ENCODE measurements around the gene LEFTY2.
"Not testable (repeated sequence)": the region's sequence is repeated elsewhere in the genome, so short reads cannot be mapped to it uniquely, and the experiment has no call there.

The LEFTY2 gene

GRCh38 chr1:225972344-225973152 lies 31.5 kb upstream of the LEFTY2 start:
- no peak overlapping the region for H3K4me3 ChIP-seq (ENCODE audit: low read length)
- H3K9me3 ChIP-seq (ENCODE audit: control insufficient read depth, insufficient read depth, low read length), result no peaks in the 10 kb centered on the region
- H3K4me1 ChIP-seq (ENCODE audit: control insufficient read depth, insufficient read depth, low read length), result no peaks in the 10 kb centered on the region
- H3K27ac ChIP-seq (ENCODE audit: low read length), result no peak overlapping the region
- WGBS (ENCODE audit: insufficient coverage, insufficient read length), result no CpG with 5 or more reads among the region's 15 CpGs
- no peak for DNase-seq (ENCODE audit: low read depth, low spot score)
- no peaks in the 10 kb centered on the region for H3K36me3 ChIP-seq (ENCODE audit: control insufficient read depth, insufficient read depth, low read length)
- H3K27me3 ChIP-seq (ENCODE audit: control insufficient read depth, insufficient read depth, low read length), result no peaks in the 10 kb centered on the region

GRCh38 chr1:225970592-225971157 lies 29.7 kb upstream of the LEFTY2 start:
- DNase-seq (ENCODE audit: low read depth, low spot score); H3K27ac ChIP-seq (ENCODE audit: low read length); H3K36me3 ChIP-seq (ENCODE audit: control insufficient read depth, insufficient read depth, low read length); H3K4me1 ChIP-seq (ENCODE audit: control insufficient read depth, insufficient read depth, low read length); H3K9me3 ChIP-seq (ENCODE audit: control insufficient read depth, insufficient read depth, low read length); H3K4me3 ChIP-seq (ENCODE audit: low read length); H3K27me3 ChIP-seq (ENCODE audit: control insufficient read depth, insufficient read depth, low read length): not testable (repeated sequence)
- no CpG with 5 or more reads among the region's 16 CpGs for WGBS (ENCODE audit: insufficient coverage, insufficient read length)

GRCh38 chr1:225969751-225970150 lies 28.7 kb upstream of the LEFTY2 start:
- not testable (repeated sequence) for H3K4me3 ChIP-seq (ENCODE audit: low read length); DNase-seq (ENCODE audit: low read depth, low spot score); H3K27me3 ChIP-seq (ENCODE audit: control insufficient read depth, insufficient read depth, low read length); H3K27ac ChIP-seq (ENCODE audit: low read length); H3K36me3 ChIP-seq (ENCODE audit: control insufficient read depth, insufficient read depth, low read length); H3K4me1 ChIP-seq (ENCODE audit: control insufficient read depth, insufficient read depth, low read length); H3K9me3 ChIP-seq (ENCODE audit: control insufficient read depth, insufficient read depth, low read length)
- no CpG with 5 or more reads among the region's 28 CpGs for WGBS (ENCODE audit: insufficient coverage, insufficient read length)

- Histone ChIP-seq H3K4me3 (ENCODE audit: low read length) (no peak overlapping the region), H3K4me1 (ENCODE audit: control insufficient read depth, insufficient read depth, low read length) (no peaks in the 10 kb centered on the region), H3K27me3 (ENCODE audit: control insufficient read depth, insufficient read depth, low read length) (no peaks in the 10 kb centered on the region), H3K27ac (ENCODE audit: low read length) (no peak overlapping the region), H3K9me3 (ENCODE audit: control insufficient read depth, insufficient read depth, low read length) (no peaks in the 10 kb centered on the region), H3K36me3 (ENCODE audit: control insufficient read depth, insufficient read depth, low read length) (no peaks in the 10 kb centered on the region)
- no CpG with 5 or more reads among the region's 5 CpGs for WGBS (ENCODE audit: insufficient coverage, insufficient read length)
- DNase-seq (ENCODE audit: low read depth, low spot score), result no peak
These were observed 24.2 kb upstream of the LEFTY2 start for GRCh38 chr1:225965231-225965630.

- no peaks in the 10 kb centered on the region for H3K27me3 ChIP-seq (ENCODE audit: control insufficient read depth, insufficient read depth, low read length)
- WGBS (ENCODE audit: insufficient coverage, insufficient read length), result no CpG with 5 or more reads among the region's 15 CpGs
- H3K36me3 ChIP-seq (ENCODE audit: control insufficient read depth, insufficient read depth, low read length), result no peaks in the 10 kb centered on the region
- no peak for DNase-seq (ENCODE audit: low read depth, low spot score)
- H3K4me1 ChIP-seq (ENCODE audit: control insufficient read depth, insufficient read depth, low read length), result no peaks in the 10 kb centered on the region
- no peaks in the 10 kb centered on the region for H3K9me3 ChIP-seq (ENCODE audit: control insufficient read depth, insufficient read depth, low read length)
- no peak overlapping the region for H3K27ac ChIP-seq (ENCODE audit: low read length)
- H3K4me3 ChIP-seq (ENCODE audit: low read length), result no peak overlapping the region
These were observed 22.9 kb upstream of the LEFTY2 start for GRCh38 chr1:225963735-225964530.

GRCh38 chr1:225962440-225962975 lies 21.5 kb upstream of the LEFTY2 start:
- Histone ChIP-seq H3K4me3 (ENCODE audit: low read length) (no peak overlapping the region), H3K27ac (ENCODE audit: low read length) (no peak overlapping the region), H3K27me3 (ENCODE audit: control insufficient read depth, insufficient read depth, low read length) (no peaks in the 10 kb centered on the region), H3K4me1 (ENCODE audit: control insufficient read depth, insufficient read depth, low read length) (no peaks in the 10 kb centered on the region), H3K9me3 (ENCODE audit: control insufficient read depth, insufficient read depth, low read length) (no peaks in the 10 kb centered on the region), H3K36me3 (ENCODE audit: control insufficient read depth, insufficient read depth, low read length) (no peaks in the 10 kb centered on the region)
- WGBS (ENCODE audit: insufficient coverage, insufficient read length), result no CpG with 5 or more reads among the region's 21 CpGs
- DNase-seq (ENCODE audit: low read depth, low spot score), result no peak

- Histone ChIP-seq H3K27me3 (ENCODE audit: control insufficient read depth, insufficient read depth, low read length) (no peaks in the 10 kb centered on the region), H3K36me3 (ENCODE audit: control insufficient read depth, insufficient read depth, low read length) (no peaks in the 10 kb centered on the region), H3K27ac (ENCODE audit: low read length) (no peak overlapping the region), H3K9me3 (ENCODE audit: control insufficient read depth, insufficient read depth, low read length) (no peaks in the 10 kb centered on the region), H3K4me1 (ENCODE audit: control insufficient read depth, insufficient read depth, low read length) (no peaks in the 10 kb centered on the region), H3K4me3 (ENCODE audit: low read length) (no peak overlapping the region)
- no peak for DNase-seq (ENCODE audit: low read depth, low spot score)
- no CpG with 5 or more reads among the region's 20 CpGs for WGBS (ENCODE audit: insufficient coverage, insufficient read length)
These were observed 20.8 kb upstream of the LEFTY2 start for GRCh38 chr1:225961659-225962439.

- no peak for DNase-seq (ENCODE audit: low read depth, low spot score)
- no CpG with 5 or more reads among the region's 3 CpGs for WGBS (ENCODE audit: insufficient coverage, insufficient read length)
- no peaks in the 10 kb centered on the region for H3K36me3 ChIP-seq (ENCODE audit: control insufficient read depth, insufficient read depth, low read length)
- no peak overlapping the region for H3K4me3 ChIP-seq (ENCODE audit: low read length)
- H3K27me3 ChIP-seq (ENCODE audit: control insufficient read depth, insufficient read depth, low read length), result no peaks in the 10 kb centered on the region
- H3K9me3 ChIP-seq (ENCODE audit: control insufficient read depth, insufficient read depth, low read length), result no peaks in the 10 kb centered on the region
- no peak overlapping the region for H3K27ac ChIP-seq (ENCODE audit: low read length)
- H3K4me1 ChIP-seq (ENCODE audit: control insufficient read depth, insufficient read depth, low read length), result no peaks in the 10 kb centered on the region
These were observed 17.0 kb upstream of the LEFTY2 start for GRCh38 chr1:225958041-225958440.

GRCh38 chr1:225954753-225955152 lies 13.7 kb upstream of the LEFTY2 start:
- no peaks in the 10 kb centered on the region for H3K36me3 ChIP-seq (ENCODE audit: control insufficient read depth, insufficient read depth, low read length)
- H3K4me3 ChIP-seq (ENCODE audit: low read length), result no peak overlapping the region
- peaks cover 5% of the 10 kb centered on the region for H3K4me1 ChIP-seq (ENCODE audit: control insufficient read depth, insufficient read depth, low read length)
- no peaks in the 10 kb centered on the region for H3K9me3 ChIP-seq (ENCODE audit: control insufficient read depth, insufficient read depth, low read length)
- no peak for DNase-seq (ENCODE audit: low read depth, low spot score)
- no peak overlapping the region for H3K27ac ChIP-seq (ENCODE audit: low read length)
- no peaks in the 10 kb centered on the region for H3K27me3 ChIP-seq (ENCODE audit: control insufficient read depth, insufficient read depth, low read length)
- WGBS (ENCODE audit: insufficient coverage, insufficient read length), result no CpG with 5 or more reads among the region's 1 CpG

GRCh38 chr1:225953315-225953714 lies 12.3 kb upstream of the LEFTY2 start:
- Histone ChIP-seq H3K27ac (ENCODE audit: low read length) (no peak overlapping the region), H3K4me1 (ENCODE audit: control insufficient read depth, insufficient read depth, low read length) (peaks cover 5% of the 10 kb centered on the region), H3K36me3 (ENCODE audit: control insufficient read depth, insufficient read depth, low read length) (no peaks in the 10 kb centered on the region), H3K9me3 (ENCODE audit: control insufficient read depth, insufficient read depth, low read length) (no peaks in the 10 kb centered on the region), H3K27me3 (ENCODE audit: control insufficient read depth, insufficient read depth, low read length) (no peaks in the 10 kb centered on the region), H3K4me3 (ENCODE audit: low read length) (no peak overlapping the region)
- no CpG with 5 or more reads among the region's 4 CpGs for WGBS (ENCODE audit: insufficient coverage, insufficient read length)
- no peak for DNase-seq (ENCODE audit: low read depth, low spot score)

Measured in iPS DF 6.9 (cell line).